ENCODE results near the gene ZNF831. TPM values are rescaled to one million over a fixed set of nuclear protein-coding genes. Genes with fewer than 3 reads are reported as not detected.

The ZNF831 gene
- total RNA-seq, 2 experiments from 2014 or later = 7.0 to 8.6 TPM

DNA sequence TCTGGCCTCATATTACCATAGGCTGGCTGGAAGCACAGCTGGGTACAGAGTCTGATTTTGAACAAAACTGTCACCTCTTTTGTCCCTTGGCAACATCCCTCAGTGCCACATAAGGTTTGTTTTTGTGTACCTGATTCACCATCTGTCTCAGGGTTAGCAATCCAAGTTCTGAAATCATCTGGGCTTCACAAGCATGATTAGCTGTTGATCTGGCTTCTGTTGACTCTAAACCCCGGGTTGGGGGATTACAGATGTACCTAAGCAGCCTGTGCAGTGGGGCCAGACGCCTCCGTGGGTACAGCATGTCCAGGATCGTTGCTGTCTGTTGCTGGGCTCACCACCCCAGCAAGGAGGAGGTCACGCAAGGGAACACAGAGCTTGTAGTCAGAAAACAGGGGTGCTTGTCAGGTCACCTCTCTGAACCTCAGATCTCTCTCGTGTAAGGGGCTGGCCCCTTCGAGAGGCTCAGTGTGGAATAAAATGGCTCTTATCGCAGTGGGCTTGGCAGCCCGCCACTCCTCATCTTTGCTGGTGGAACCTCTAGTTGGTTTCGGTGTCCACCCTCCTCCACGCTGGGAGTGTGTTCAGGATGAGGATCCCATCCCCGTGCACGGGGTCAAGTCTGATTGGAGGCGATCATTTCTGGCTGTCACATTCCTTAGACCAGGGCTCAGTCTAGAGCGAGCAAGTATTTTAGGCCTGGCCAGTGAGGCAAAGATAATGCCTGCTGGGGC is 39.2 kb upstream of the ZNF831 start:
- peaks cover 57% of the 10 kb centered on the region for H3K4me1 Mint-ChIP-seq
- H3K27ac Mint-ChIP-seq = peak overlapping the region; percentile 94
- H3K36me3 Mint-ChIP-seq (ENCODE audit: low read depth) = peaks cover 9% of the 10 kb centered on the region
- ATAC-seq (no peak), DNase-seq (no peak)
- peaks cover 2% of the 10 kb centered on the region for H3K9me3 Mint-ChIP-seq (ENCODE audit: low read depth)
- no peak overlapping the region for H3K4me3 Mint-ChIP-seq
- no peaks in the 10 kb centered on the region for H3K27me3 Mint-ChIP-seq
- CTCF ChIA-PET = interaction anchor here (0.9 to 3.6 kb wide), 6 partner anchors 22 to 83 kb away, joined by 3 to 29 read pairs (median 6); no protein-coding TSS in a partner anchor
- POLR2A ChIA-PET = interaction anchor here (0.7 kb wide), 1 partner anchor 91 kb away, joined by 5 read pairs; no protein-coding TSS in a partner anchor
- intact Hi-C loops (cut with DNase I, micrococcal nuclease) = no loop called here

DNA sequence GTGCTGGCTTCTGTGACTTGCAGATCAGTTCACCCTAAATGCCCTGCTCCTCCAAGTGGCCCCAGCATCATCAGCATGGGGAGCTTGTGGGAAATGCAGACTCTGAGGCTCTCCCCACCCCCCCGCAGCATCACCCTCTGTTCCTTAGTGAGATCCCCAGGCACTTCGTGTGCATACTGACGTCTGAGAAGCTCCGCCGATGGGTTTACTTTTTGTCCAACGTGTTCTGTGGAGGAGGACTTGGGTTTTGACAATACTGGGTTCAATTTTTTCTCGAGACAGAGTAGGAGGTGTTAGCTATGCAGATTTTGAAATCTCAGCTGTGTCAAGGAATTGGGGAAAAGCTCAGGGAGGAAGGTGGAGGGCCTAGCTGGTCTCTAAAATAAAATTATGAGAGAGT is 38.3 kb upstream of the ZNF831 start:
- H3K4me3 Mint-ChIP-seq = no peak overlapping the region
- no peak overlapping the region for H3K27ac Mint-ChIP-seq
- peaks cover 2% of the 10 kb centered on the region for H3K9me3 Mint-ChIP-seq (ENCODE audit: low read depth)
- ATAC-seq (no peak), DNase-seq (no peak)
- peaks cover 49% of the 10 kb centered on the region for H3K4me1 Mint-ChIP-seq
- ChIA-PET CTCF (interaction anchor here (0.9 kb wide), 1 partner anchor 52 kb away, joined by 3 read pairs; no protein-coding TSS in a partner anchor), POLR2A (no interaction called here)
- H3K36me3 Mint-ChIP-seq (ENCODE audit: low read depth) = peaks cover 9% of the 10 kb centered on the region
- no peaks in the 10 kb centered on the region for H3K27me3 Mint-ChIP-seq
- intact Hi-C loops (cut with DNase I, micrococcal nuclease) = no loop called here

DNA sequence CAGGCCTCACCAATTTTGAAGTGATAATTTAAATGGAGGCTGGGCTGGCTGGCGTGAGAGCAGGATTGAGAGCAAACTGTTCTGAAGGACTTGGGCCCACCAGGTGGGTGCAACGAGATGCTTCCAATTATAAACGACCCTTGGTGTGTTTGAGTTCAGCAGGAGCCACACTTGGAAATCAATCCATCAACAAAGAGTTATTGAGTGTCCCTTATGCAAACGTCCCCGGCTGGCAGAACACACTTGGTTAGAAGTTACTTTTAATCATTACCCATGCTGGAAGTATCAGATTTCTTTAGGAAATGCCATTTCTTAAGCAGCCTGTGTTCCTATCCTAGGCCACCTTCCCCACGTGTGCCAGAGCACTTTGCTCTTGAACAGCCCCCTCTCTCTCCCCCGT is 37.8 kb upstream of the ZNF831 start:
- no peak overlapping the region for H3K27ac Mint-ChIP-seq

DNA sequence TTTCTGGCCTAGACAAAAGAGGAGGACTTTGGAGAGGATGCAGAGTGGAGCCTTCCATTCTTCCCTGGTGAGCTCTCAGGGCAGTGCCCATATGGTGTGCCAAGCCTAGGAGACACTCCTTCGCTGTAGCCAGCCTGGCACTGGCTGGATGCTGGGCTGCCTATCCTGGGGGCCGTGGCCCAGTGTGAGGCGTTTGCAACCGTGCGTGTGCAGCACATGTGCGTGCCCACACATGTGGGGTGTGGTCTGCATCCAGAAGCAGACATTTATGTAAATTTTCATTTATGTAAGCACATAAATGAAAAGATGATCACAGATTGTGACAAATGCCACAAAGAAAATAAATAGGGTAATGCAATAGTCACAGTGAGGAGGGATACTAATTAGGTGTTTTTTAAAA is 35.8 kb upstream of the ZNF831 start:
- Mint-ChIP-seq H3K4me1 (peaks cover 25% of the 10 kb centered on the region), H3K27ac (no peak overlapping the region), H3K27me3 (no peaks in the 10 kb centered on the region), H3K9me3 (ENCODE audit: low read depth) (no peaks in the 10 kb centered on the region), H3K36me3 (ENCODE audit: low read depth) (no peaks in the 10 kb centered on the region), H3K4me3 (no peak overlapping the region)
- CTCF ChIA-PET = no interaction called here
- DNase-seq (no peak), ATAC-seq (no peak)
- intact Hi-C loops (cut with DNase I, micrococcal nuclease) = no loop called here
- POLR2A ChIA-PET = interaction anchor here (0.6 kb wide), 1 partner anchor 161 kb away, joined by 3 read pairs; no protein-coding TSS in a partner anchor

More for the DNA sequence above, 37.8 kb upstream of the ZNF831 start:
- ChIA-PET CTCF (interaction anchor here (0.9 kb wide), 2 partner anchors 52 to 54 kb away, joined by 3 to 5 read pairs; no protein-coding TSS in a partner anchor), POLR2A (no interaction called here)
- Mint-ChIP-seq H3K4me1 (peaks cover 44% of the 10 kb centered on the region), H3K36me3 (ENCODE audit: low read depth) (peaks cover 9% of the 10 kb centered on the region), H3K27me3 (no peaks in the 10 kb centered on the region), H3K9me3 (ENCODE audit: low read depth) (peaks cover 2% of the 10 kb centered on the region), H3K4me3 (no peak overlapping the region)
- ATAC-seq (no peak), DNase-seq (no peak)
- intact Hi-C loops (cut with DNase I, micrococcal nuclease) = no loop called here

- no peaks in the 10 kb centered on the region for H3K36me3 Mint-ChIP-seq (ENCODE audit: low read depth)
- no peaks in the 10 kb centered on the region for H3K4me1 Mint-ChIP-seq
- H3K27ac Mint-ChIP-seq = no peak overlapping the region
- ATAC-seq (no peak), DNase-seq (no peak)
- POLR2A ChIA-PET = no interaction called here
- intact Hi-C loops (cut with DNase I, micrococcal nuclease) = no loop called here
- CTCF ChIA-PET = interaction anchor here (0.7 to 0.9 kb wide), 2 partner anchors 9 to 139 kb away, joined by 3 to 4 read pairs; no protein-coding TSS in a partner anchor
- no peak overlapping the region for H3K4me3 Mint-ChIP-seq
- no peaks in the 10 kb centered on the region for H3K27me3 Mint-ChIP-seq
- H3K9me3 Mint-ChIP-seq (ENCODE audit: low read depth) = no peaks in the 10 kb centered on the region
These were observed 31.9 kb upstream of the ZNF831 start for GRCh38 chr20:59131551-59132285.

DNA sequence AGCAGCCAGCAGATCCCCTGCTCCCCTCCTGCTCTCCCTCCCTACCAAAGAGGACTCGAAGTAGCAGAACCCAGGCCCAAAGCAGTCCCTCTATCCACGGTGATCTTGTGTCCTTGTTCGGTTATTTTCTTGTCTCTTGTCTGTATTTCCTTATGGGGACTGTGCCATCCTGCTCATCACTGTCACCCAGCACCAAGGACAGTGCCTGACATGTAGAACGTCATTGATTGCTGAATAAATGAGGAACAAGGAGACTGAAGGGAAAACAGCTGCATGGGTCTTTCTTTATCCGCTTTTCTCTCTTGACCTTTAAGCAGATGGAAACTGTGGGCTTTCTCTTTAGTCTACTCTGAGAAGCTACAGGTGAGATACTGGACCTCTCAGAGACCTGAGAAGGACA is 29.4 kb upstream of the ZNF831 start:
- DNase-seq = no peak
- intact Hi-C loops (cut with DNase I, micrococcal nuclease) = no loop called here
- H3K27me3 Mint-ChIP-seq = no peaks in the 10 kb centered on the region
- POLR2A ChIA-PET = no interaction called here
- no peak overlapping the region for H3K4me3 Mint-ChIP-seq
- H3K9me3 Mint-ChIP-seq (ENCODE audit: low read depth) = no peaks in the 10 kb centered on the region
- H3K27ac Mint-ChIP-seq = no peak overlapping the region
- no peak for ATAC-seq
- CTCF ChIA-PET = no interaction called here
- peaks cover 10% of the 10 kb centered on the region for H3K4me1 Mint-ChIP-seq
- H3K36me3 Mint-ChIP-seq (ENCODE audit: low read depth) = no peaks in the 10 kb centered on the region

DNA sequence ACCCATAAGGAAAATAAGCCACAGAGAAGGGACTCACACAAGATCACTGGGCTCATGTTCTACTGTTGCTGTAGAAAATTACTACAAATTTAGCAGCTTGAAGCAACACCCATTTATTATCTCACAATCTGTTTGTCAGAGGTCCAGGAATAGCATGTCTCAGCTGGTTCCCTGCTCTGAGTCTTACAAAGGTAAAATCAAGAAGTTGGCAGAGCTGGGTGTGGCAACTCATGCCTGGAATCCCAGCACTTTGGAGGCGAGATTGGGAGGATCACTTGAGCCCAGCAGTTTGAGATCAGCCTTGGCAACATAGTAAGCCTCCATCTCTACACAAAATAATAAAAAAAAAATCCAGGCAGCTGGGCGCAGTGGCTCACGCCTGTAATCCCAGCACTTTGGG is 28.5 kb upstream of the ZNF831 start:
- ChIA-PET CTCF (no interaction called here), POLR2A (no interaction called here)

GRCh38 chr20:59136027-59136426 is 27.6 kb upstream of the ZNF831 start:
- no peaks in the 10 kb centered on the region for H3K36me3 Mint-ChIP-seq (ENCODE audit: low read depth)
- no peaks in the 10 kb centered on the region for H3K9me3 Mint-ChIP-seq (ENCODE audit: low read depth)
- ATAC-seq = no peak
- peaks cover 12% of the 10 kb centered on the region for H3K4me1 Mint-ChIP-seq
- CTCF ChIA-PET = interaction anchor here (0.6 to 1.9 kb wide), 4 partner anchors 24 to 71 kb away, joined by 3 to 6 read pairs (median 4); no protein-coding TSS in a partner anchor
- no peak overlapping the region for H3K27ac Mint-ChIP-seq
- intact Hi-C loops (cut with DNase I, micrococcal nuclease) = no loop called here
- H3K27me3 Mint-ChIP-seq = no peaks in the 10 kb centered on the region
- no peak overlapping the region for H3K4me3 Mint-ChIP-seq
- no peak for DNase-seq
- POLR2A ChIA-PET = interaction anchor here (0.6 kb wide), 1 partner anchor 308 kb away, joined by 3 read pairs; no protein-coding TSS in a partner anchor

More for the DNA sequence above, 28.5 kb upstream of the ZNF831 start:
- DNase-seq (no peak), ATAC-seq (no peak)
- Mint-ChIP-seq H3K36me3 (ENCODE audit: low read depth) (no peaks in the 10 kb centered on the region), H3K4me1 (peaks cover 10% of the 10 kb centered on the region), H3K27me3 (no peaks in the 10 kb centered on the region), H3K9me3 (ENCODE audit: low read depth) (no peaks in the 10 kb centered on the region), H3K4me3 (no peak overlapping the region), H3K27ac (no peak overlapping the region)
- intact Hi-C loops (cut with DNase I, micrococcal nuclease) = no loop called here

GRCh38 chr20:59137532-59137931 is 26.1 kb upstream of the ZNF831 start:
- Mint-ChIP-seq H3K27ac (no peak overlapping the region), H3K9me3 (ENCODE audit: low read depth) (no peaks in the 10 kb centered on the region), H3K27me3 (no peaks in the 10 kb centered on the region), H3K4me3 (no peak overlapping the region), H3K36me3 (ENCODE audit: low read depth) (no peaks in the 10 kb centered on the region), H3K4me1 (peaks cover 12% of the 10 kb centered on the region)
- intact Hi-C loops (cut with DNase I, micrococcal nuclease) = no loop called here
- DNase-seq = no peak
- CTCF ChIA-PET = interaction anchor here (1.9 kb wide), 1 partner anchor 70 kb away, joined by 6 read pairs; no protein-coding TSS in a partner anchor
- POLR2A ChIA-PET = no interaction called here
- no peak for ATAC-seq

DNA sequence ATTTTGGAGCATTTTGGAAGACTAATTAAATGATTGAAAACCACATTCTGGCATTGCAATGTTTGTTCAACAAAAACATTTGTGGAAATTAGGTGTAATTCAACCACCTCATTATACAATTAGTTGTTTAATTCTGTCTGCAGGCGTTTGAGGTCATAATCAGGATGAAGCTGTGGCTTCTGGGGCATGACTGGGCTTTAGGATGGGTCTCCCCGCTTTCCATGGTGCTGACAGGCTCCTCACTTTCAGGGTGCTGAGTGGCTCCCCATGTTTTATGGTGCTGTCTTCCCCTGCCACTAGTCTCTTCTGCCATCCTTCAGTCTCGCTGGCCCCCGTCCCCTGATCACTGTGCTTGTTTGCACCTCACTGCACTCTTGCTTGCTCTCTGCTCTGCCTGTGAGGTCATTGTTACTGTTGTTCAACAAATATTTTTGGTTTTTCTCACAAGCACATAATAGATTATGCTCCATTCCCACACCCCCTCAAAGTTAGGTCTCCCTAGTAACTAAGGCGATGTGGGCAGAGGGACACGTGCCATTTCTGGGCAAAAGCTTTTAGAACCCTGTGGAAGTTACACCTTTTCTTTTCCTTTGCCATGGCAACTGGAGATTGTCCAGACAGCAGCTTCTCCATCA is 25.4 kb upstream of the ZNF831 start:
- POLR2A ChIA-PET = no interaction called here
- H3K4me3 Mint-ChIP-seq = no peak overlapping the region

GRCh38 chr20:59139998-59140397 is 23.6 kb upstream of the ZNF831 start:
- ChIA-PET POLR2A (no interaction called here), CTCF (no interaction called here)
- H3K36me3 Mint-ChIP-seq (ENCODE audit: low read depth) = no peaks in the 10 kb centered on the region
- no peaks in the 10 kb centered on the region for H3K27me3 Mint-ChIP-seq
- no peak overlapping the region for H3K4me3 Mint-ChIP-seq
- no peaks in the 10 kb centered on the region for H3K9me3 Mint-ChIP-seq (ENCODE audit: low read depth)
- intact Hi-C loops (cut with DNase I, micrococcal nuclease) = loop anchor here in 1 of 2 experiments (10.0 kb wide), 1 partner anchor 905 kb away; no protein-coding TSS in a partner anchor
- H3K27ac Mint-ChIP-seq = no peak overlapping the region
- DNase-seq (no peak), ATAC-seq (no peak)
- peaks cover 26% of the 10 kb centered on the region for H3K4me1 Mint-ChIP-seq

More for the DNA sequence above, 25.4 kb upstream of the ZNF831 start:
- no peak for ATAC-seq
- H3K27ac Mint-ChIP-seq = no peak overlapping the region
- CTCF ChIA-PET = no interaction called here
- peaks cover 12% of the 10 kb centered on the region for H3K4me1 Mint-ChIP-seq
- H3K36me3 Mint-ChIP-seq (ENCODE audit: low read depth) = no peaks in the 10 kb centered on the region
- intact Hi-C loops (cut with DNase I, micrococcal nuclease) = no loop called here
- H3K9me3 Mint-ChIP-seq (ENCODE audit: low read depth) = no peaks in the 10 kb centered on the region
- DNase-seq = no peak
- no peaks in the 10 kb centered on the region for H3K27me3 Mint-ChIP-seq
